ENCODE measurements around the gene FRMD6. TPM values are rescaled to one million over a fixed set of nuclear protein-coding genes. Genes with fewer than 3 reads are reported as not detected.

The FRMD6 gene
- total RNA-seq: 52.2 and 174 TPM in 2 replicates

DNA sequence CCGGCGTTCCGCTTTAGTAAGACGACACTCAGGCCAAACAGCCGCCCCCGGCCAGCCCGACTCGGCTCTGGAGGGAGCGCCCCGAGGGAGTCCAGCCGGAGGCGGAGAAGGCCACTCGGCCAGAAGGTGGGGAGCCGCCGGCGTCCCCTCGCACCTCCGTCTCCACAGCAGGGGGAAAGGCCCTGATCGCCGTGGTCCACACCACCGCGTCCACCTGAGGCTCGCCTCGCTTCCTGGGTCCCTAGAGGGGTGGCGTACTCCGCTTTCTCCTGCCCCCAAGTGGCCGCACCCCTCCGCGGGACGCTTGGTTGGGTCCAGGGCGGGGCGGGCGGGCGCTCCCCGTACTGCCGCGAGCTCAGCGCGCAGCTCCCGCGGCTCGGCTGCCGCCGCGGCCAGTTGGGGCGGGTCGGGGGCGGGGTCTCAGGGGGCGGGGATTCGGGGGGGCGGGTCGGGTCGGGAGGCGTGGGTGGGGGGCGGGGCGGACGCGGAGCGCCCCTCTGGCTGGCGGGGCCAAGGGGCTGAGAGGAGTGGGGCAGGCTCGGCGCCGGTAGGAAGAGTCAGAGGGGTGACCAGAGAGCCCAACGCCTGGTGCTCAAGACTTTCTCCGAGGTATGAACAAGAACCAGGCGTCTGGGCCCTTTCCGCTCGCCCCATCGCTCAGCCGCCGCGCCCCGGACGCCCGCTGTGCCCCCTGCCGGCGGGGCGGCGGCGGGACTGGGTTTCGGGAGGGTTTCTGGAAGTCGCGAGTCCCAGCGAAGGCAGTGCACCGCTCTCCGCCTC lies at the start of gene FRMD6:
TSS of gene FRMD6 (plus strand) at position 523 of the 780 bp plus-strand sequence. CDS start 37,927 bp downstream, outside the sequence.

Other genes starting within 250 kb of the FRMD6 start
- gene GNG2, start 208.7 kb downstream of the FRMD6 start, total RNA-seq: 56.8 and 93.2 TPM in 2 replicates